Glomerular visceral epithelial cell (primary cell): ENCODE measurements around the gene NUDT21.
"Not testable (repeated sequence)": the region's sequence is repeated elsewhere in the genome, so short reads cannot be mapped to it uniquely, and the experiment has no call there.

Experiments
- DNase-seq: peaks from one replicate; pipeline ENCODE4 v3.0.0-alpha.2; 2016; ENCODE audit errors: extremely low spot score

The NUDT21 gene

GRCh38 chr16:56380778-56381485, 70.2 kb downstream of the NUDT21 start:
- DNase-seq = not testable (repeated sequence)
